SK-N-SH (cell line): ENCODE data around the gene CLASP1.

Source experiments
- ELF1 ChIP-seq: IDR thresholded peaks from 2 replicates; pipeline ENCODE4 v1.4.0; 2012
- EZH2phosphoT487 ChIP-seq: fragments of 200-600 bp; sonication (generic); IDR thresholded peaks from 2 replicates; pipeline ENCODE4 v1.6.1; 2017; ENCODE audit warnings: low read depth, mixed run types, mild to moderate bottlenecking, antibody characterized with exemption, moderate library complexity, borderline replicate concordance
- GABPA ChIP-seq: IDR thresholded peaks from 2 replicates; pipeline ENCODE4 v1.4.0; 2012; ENCODE audit warnings: low read depth, mild to moderate bottlenecking
- IRF3 ChIP-seq: fragments of 150-350 bp; IDR thresholded peaks from 2 replicates; pipeline ENCODE4 v1.6.1; 2016; ENCODE audit warnings: mild to moderate bottlenecking, low read depth, low read length
- MAX ChIP-seq: IDR thresholded peaks from 2 replicates; pipeline ENCODE4 v1.4.0; 2012; ENCODE audit warnings: low read depth
- MXI1 ChIP-seq: IDR thresholded peaks from 2 replicates; pipeline ENCODE4 v1.6.1; 2012; ENCODE audit warnings: mild to moderate bottlenecking, low read depth, low read length, improper control_type of control experiment
- POLR2AphosphoS5 ChIP-seq: IDR thresholded peaks from 2 replicates; pipeline ENCODE4 v1.6.1; 2012; ENCODE audit warnings: low read depth, low read length
- REST ChIP-seq: IDR thresholded peaks from 2 replicates; pipeline ENCODE4 v1.6.1; 2012; ENCODE audit warnings: mild to moderate bottlenecking, low read depth, low read length, moderate library complexity
- TAF1 ChIP-seq: IDR thresholded peaks from 2 replicates; pipeline ENCODE4 v1.6.1; 2012; ENCODE audit warnings: low read depth, mild to moderate bottlenecking, low read length, moderate library complexity, borderline replicate concordance
- YY1 ChIP-seq: IDR thresholded peaks from 2 replicates; pipeline ENCODE4 v1.4.0; 2012; ENCODE audit warnings: low read depth, mild to moderate bottlenecking

- TF ChIP-seq TAF1 (no peak), IRF3 (no peak), ELF1 (no peak), POLR2AphosphoS5 (no peak), MXI1 (no peak), GABPA (no peak), REST (no peak), MAX (no peak), YY1 (no peak), EZH2phosphoT487 (no peak)
Measured at GRCh38 chr2:121346859-121347258, 302.4 kb downstream of the CLASP1 start.
